Measurements from ENCODE around the gene WASF2. TPM values are rescaled to one million over a fixed set of nuclear protein-coding genes. Genes with fewer than 3 reads are reported as not detected.

The WASF2 gene
- total and polyA plus RNA-seq, 2 of the 13 experiments (the other 11 are each of a cell fraction or from before 2014, with no cell fraction given), result 10.4 to 27.7 TPM

DNA sequence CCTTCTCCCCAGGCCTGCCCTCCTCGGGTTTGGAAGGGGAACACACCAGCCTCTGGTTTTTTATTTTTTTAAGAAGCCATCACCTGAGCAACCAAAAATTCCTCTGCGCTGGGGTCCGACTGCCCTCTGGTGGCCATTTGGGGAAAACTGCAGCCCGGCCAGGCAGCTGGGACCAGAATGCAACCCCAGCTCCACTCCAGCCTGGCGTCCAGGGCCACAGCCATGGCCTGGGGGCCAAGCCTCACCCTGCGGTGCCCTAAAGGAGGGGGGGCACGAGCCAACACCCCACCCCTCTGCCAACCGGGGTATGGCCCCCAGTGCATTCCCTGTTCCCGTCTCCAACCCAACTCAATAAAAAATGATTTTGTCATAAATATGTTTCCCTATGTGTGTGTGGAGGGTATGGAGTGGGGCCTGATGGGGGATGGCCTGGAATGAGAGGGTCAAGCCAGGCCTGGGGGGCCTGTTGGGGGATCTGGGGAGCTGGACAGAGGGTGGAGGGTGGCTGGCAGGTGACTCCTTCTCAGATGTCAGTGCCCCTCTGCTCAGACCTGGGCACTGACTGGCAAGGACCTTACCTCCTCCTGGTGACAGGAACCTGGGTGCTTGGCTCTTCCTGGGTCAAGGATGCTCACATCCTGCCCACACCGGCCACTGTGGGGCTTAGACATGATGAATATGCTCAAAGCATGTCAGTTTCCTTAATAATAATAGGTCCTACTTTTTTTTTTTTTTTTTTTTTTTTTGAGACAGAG, 94.3 kb downstream of the WASF2 start (continued):
- TF ChIP-seq, protein P1, sequence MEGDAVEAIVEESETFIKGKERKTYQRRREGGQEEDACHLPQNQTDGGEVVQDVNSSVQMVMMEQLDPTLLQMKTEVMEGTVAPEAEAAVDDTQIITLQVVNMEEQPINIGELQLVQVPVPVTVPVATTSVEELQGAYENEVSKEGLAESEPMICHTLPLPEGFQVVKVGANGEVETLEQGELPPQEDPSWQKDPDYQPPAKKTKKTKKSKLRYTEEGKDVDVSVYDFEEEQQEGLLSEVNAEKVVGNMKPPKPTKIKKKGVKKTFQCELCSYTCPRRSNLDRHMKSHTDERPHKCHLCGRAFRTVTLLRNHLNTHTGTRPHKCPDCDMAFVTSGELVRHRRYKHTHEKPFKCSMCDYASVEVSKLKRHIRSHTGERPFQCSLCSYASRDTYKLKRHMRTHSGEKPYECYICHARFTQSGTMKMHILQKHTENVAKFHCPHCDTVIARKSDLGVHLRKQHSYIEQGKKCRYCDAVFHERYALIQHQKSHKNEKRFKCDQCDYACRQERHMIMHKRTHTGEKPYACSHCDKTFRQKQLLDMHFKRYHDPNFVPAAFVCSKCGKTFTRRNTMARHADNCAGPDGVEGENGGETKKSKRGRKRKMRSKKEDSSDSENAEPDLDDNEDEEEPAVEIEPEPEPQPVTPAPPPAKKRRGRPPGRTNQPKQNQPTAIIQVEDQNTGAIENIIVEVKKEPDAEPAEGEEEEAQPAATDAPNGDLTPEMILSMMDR (CRISPR knock-in tag; IDR thresholded peaks at IDR 0.05), result peak; percentile 85
- no peak for TF ChIP-seq MBNL3 (CRISPR knock-in tag; conservative IDR thresholded peaks at IDR 0.05)
- TF ChIP-seq, protein P2, sequence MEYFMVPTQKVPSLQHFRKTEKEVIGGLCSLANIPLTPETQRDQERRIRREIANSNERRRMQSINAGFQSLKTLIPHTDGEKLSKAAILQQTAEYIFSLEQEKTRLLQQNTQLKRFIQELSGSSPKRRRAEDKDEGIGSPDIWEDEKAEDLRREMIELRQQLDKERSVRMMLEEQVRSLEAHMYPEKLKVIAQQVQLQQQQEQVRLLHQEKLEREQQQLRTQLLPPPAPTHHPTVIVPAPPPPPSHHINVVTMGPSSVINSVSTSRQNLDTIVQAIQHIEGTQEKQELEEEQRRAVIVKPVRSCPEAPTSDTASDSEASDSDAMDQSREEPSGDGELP (IDR thresholded peaks at IDR 0.05; ENCODE audit: borderline replicate concordance, low read depth), result peak; percentile 41; the same call in 1 of the 2 replicates
- TF ChIP-seq, protein P3, sequence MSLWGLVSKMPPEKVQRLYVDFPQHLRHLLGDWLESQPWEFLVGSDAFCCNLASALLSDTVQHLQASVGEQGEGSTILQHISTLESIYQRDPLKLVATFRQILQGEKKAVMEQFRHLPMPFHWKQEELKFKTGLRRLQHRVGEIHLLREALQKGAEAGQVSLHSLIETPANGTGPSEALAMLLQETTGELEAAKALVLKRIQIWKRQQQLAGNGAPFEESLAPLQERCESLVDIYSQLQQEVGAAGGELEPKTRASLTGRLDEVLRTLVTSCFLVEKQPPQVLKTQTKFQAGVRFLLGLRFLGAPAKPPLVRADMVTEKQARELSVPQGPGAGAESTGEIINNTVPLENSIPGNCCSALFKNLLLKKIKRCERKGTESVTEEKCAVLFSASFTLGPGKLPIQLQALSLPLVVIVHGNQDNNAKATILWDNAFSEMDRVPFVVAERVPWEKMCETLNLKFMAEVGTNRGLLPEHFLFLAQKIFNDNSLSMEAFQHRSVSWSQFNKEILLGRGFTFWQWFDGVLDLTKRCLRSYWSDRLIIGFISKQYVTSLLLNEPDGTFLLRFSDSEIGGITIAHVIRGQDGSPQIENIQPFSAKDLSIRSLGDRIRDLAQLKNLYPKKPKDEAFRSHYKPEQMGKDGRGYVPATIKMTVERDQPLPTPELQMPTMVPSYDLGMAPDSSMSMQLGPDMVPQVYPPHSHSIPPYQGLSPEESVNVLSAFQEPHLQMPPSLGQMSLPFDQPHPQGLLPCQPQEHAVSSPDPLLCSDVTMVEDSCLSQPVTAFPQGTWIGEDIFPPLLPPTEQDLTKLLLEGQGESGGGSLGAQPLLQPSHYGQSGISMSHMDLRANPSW (CRISPR knock-in tag; IDR thresholded peaks at IDR 0.05; ENCODE audit: borderline replicate concordance), result no peak
- TF ChIP-seq, protein P4, sequence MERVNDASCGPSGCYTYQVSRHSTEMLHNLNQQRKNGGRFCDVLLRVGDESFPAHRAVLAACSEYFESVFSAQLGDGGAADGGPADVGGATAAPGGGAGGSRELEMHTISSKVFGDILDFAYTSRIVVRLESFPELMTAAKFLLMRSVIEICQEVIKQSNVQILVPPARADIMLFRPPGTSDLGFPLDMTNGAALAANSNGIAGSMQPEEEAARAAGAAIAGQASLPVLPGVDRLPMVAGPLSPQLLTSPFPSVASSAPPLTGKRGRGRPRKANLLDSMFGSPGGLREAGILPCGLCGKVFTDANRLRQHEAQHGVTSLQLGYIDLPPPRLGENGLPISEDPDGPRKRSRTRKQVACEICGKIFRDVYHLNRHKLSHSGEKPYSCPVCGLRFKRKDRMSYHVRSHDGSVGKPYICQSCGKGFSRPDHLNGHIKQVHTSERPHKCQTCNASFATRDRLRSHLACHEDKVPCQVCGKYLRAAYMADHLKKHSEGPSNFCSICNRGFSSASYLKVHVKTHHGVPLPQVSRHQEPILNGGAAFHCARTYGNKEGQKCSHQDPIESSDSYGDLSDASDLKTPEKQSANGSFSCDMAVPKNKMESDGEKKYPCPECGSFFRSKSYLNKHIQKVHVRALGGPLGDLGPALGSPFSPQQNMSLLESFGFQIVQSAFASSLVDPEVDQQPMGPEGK (CRISPR knock-in tag; IDR thresholded peaks at IDR 0.05), result 0 out of 2 replicates have a peak, but pooled peaks have one; percentile 25
- no peak for TF ChIP-seq POLR2AphosphoS2 (IDR thresholded peaks at IDR 0.05; ENCODE audit: low read depth, low read length)
- TF ChIP-seq NONO (IDR thresholded peaks at IDR 0.05), result no peak
- no peak for TF ChIP-seq NONO (CRISPR knock-in tag; conservative IDR thresholded peaks at IDR 0.05)
- peak; percentile 36; the same call in 1 of the 2 replicates for TF ChIP-seq SALL1 (CRISPR knock-in tag; IDR thresholded peaks at IDR 0.05)
- peak; percentile 39 for TF ChIP-seq XRCC5 (optimal IDR thresholded peaks at IDR 0.05; ENCODE audit: low read length)
- no peak for TF ChIP-seq ZFP62 (CRISPR knock-in tag; IDR thresholded peaks at IDR 0.05)
- no peak for TF ChIP-seq HES4 (CRISPR knock-in tag; IDR thresholded peaks at IDR 0.05; ENCODE audit: borderline replicate concordance)
- TF ChIP-seq MXI1 (IDR thresholded peaks at IDR 0.05; ENCODE audit: borderline replicate concordance, low read depth, low read length), result 0 out of 3 replicates have a peak, but pooled peaks have one; percentile 9
- TF ChIP-seq GABPB1 (CRISPR knock-in tag; IDR thresholded peaks at IDR 0.05), result 0 out of 2 replicates have a peak, but pooled peaks have one; percentile 26
- 0 out of 2 replicates have a peak, but pooled peaks have one; percentile 30 for TF ChIP-seq ZBTB7B (CRISPR knock-in tag; IDR thresholded peaks at IDR 0.05)
- no peak for TF ChIP-seq ZFP41 (CRISPR knock-in tag; IDR thresholded peaks at IDR 0.05; ENCODE audit: borderline replicate concordance)
- no peak for TF ChIP-seq ZNF564 (CRISPR knock-in tag; IDR thresholded peaks at IDR 0.05)
- TF ChIP-seq STAG1 (CRISPR knock-in tag; IDR thresholded peaks at IDR 0.05), result peak; percentile 85
- no peak for TF ChIP-seq AGO1 (IDR thresholded peaks at IDR 0.05; ENCODE audit: low read depth, low read length, poor library complexity, severe bottlenecking)
- TF ChIP-seq ZNF136 (CRISPR knock-in tag; IDR thresholded peaks at IDR 0.05; ENCODE audit: low read depth), result no peak
- no peak for TF ChIP-seq ZFP90 (CRISPR knock-in tag; IDR thresholded peaks at IDR 0.05; ENCODE audit: borderline replicate concordance)
- no peak for TF ChIP-seq NAIF1 (CRISPR knock-in tag; IDR thresholded peaks at IDR 0.05; ENCODE audit: borderline replicate concordance)
- TF ChIP-seq RAD21 (CRISPR knock-in tag; IDR thresholded peaks at IDR 0.05), result peak; percentile 86
